HCT116 (cell line): Measurements from ENCODE around the gene PXK. TPM values are rescaled to one million over a fixed set of nuclear protein-coding genes. Genes with fewer than 3 reads are reported as not detected.

Source experiments
- ATAC-seq: fragments of 200-7000 bp; cut with Tn5 transposase; 2 replicates; pipeline ENCODE4 v1.9.1; 2020; ENCODE audit warnings: mild to moderate bottlenecking, moderate library complexity
- BruUV-seq: library from RNA; stranded (reverse); fragments of 400-500 nt; replicated peaks from 2 replicates; lab custom pipeline; 2021; lab: Mats Ljungman, UMichigan
- CTCF ChIA-PET: fragments of 300-600 bp; sonication (Branson Sonifier 250); formaldehyde crosslinking; loops from one replicate; lab custom pipeline; 2021; ENCODE audit warnings: antibody characterized with exemption; lab: Charles Lee
- POLR2A ChIA-PET: fragments of 300-600, 350-600 bp; sonication (Branson Sonifier 250); formaldehyde crosslinking; loops from one replicate; lab custom pipeline; 2021; ENCODE audit warnings: antibody characterized with exemption; lab: Charles Lee
- RAD21 ChIA-PET, 2 experiments: fragments of 300-600 bp; sonication (Branson Sonifier 250); formaldehyde crosslinking; loops; one replicate each; lab custom pipeline; 2023; ENCODE audit warnings: low total read pairs in 2 of 2; ENCODE audit not compliant: uncharacterized antibody in 2 of 2, unreplicated experiment in 2 of 2, low non-redundant PET in 1 of 2; lab: Charles Lee
- DNase-seq: peaks from one replicate; pipeline ENCODE4 v3.0.0-alpha.2; 2010; ENCODE audit warnings: low read depth, low spot score
- H2AFZ ChIP-seq: fragments of 200-600 bp; shearing (Covaris generic), sonication (generic); 2 replicates; pipeline ENCODE4 v1.6.1; 2017; ENCODE audit warnings: low read depth, mixed run types, mixed read lengths, antibody characterized with exemption, low read length; ENCODE audit not compliant: poor library complexity, severe bottlenecking
- H3K27ac ChIP-seq: 2 replicates; pipeline ENCODE4 v1.5.1; 2012; ENCODE audit warnings: low read depth, low read length
- H3K27me3 ChIP-seq: fragments of 200-600 bp; sonication (generic); 2 replicates; pipeline ENCODE4 v1.6.1; 2016; ENCODE audit warnings: mixed run types, low read length, mixed read lengths; ENCODE audit not compliant: insufficient read depth
- H3K36me3 ChIP-seq, 2 experiments: fragments of 200-500 bp in 1 of 2; fragments of 200-600 bp in 1 of 2; sonication (Bioruptor generic) in 1 of 2; sonication (generic) in 1 of 2; 2 replicates each; pipeline versions ENCODE4 v1.5.1 to v1.6.1; 2014 to 2016; ENCODE audit warnings: low read length in 2 of 2, inconsistent platforms in 1 of 2, mixed read lengths in 1 of 2, mixed run types in 1 of 2; ENCODE audit not compliant: insufficient read depth in 2 of 2, control insufficient read depth in 1 of 2
- H3K4me1 ChIP-seq, 2 experiments: fragments of 200-600 bp in 1 of 2; sonication (generic) in 1 of 2; 2 replicates each; pipeline versions ENCODE4 v1.5.1 to v1.6.1; 2012 to 2017; ENCODE audit warnings: low read length in 2 of 2, inconsistent platforms in 1 of 2, mild to moderate bottlenecking in 1 of 2, mixed read lengths in 1 of 2, mixed run types in 1 of 2, moderate library complexity in 1 of 2; ENCODE audit not compliant: insufficient read depth in 2 of 2, control insufficient read depth in 1 of 2
- H3K4me2 ChIP-seq: fragments of 200-600 bp; sonication (generic); 2 replicates; pipeline ENCODE4 v1.6.1; 2017; ENCODE audit warnings: mixed run types, low read length, mixed read lengths
- H3K4me3 ChIP-seq, 2 experiments: fragments of 200-600 bp in 1 of 2; sonication (generic) in 1 of 2; replicated peaks in 1 of 2; 2 replicates each; pipeline ENCODE4 v1.5.1; 2011 to 2016; ENCODE audit warnings: low read length in 2 of 2, control low read depth in 1 of 2, low read depth in 1 of 2, mild to moderate bottlenecking in 1 of 2, mixed read lengths in 1 of 2, mixed run types in 1 of 2
- H3K79me2 ChIP-seq: fragments of 200-600 bp; sonication (generic); 2 replicates; pipeline ENCODE4 v1.6.1; 2017; ENCODE audit warnings: mild to moderate bottlenecking, mixed run types, low read length, moderate library complexity, mixed read lengths; ENCODE audit not compliant: insufficient read depth
- H3K9ac ChIP-seq: fragments of 200-600 bp; sonication (generic); 2 replicates; pipeline ENCODE4 v1.6.1; 2016; ENCODE audit warnings: low read length, mixed read lengths
- H3K9me2 ChIP-seq: fragments of 200-600 bp; sonication (generic), shearing (Covaris generic); 2 replicates; pipeline ENCODE4 v1.6.1; 2017; ENCODE audit warnings: mixed run types, mild to moderate bottlenecking, moderate library complexity; ENCODE audit not compliant: insufficient read depth
- H3K9me3 ChIP-seq, 2 experiments: fragments of 200-500 bp in 1 of 2; fragments of 200-600 bp in 1 of 2; sonication (Bioruptor generic) in 1 of 2; sonication (generic) in 1 of 2; 2 replicates each; pipeline ENCODE4 v1.6.1; 2014 to 2017; ENCODE audit warnings: low read length in 2 of 2, mixed read lengths in 2 of 2, inconsistent platforms in 1 of 2, low read depth in 1 of 2, mild to moderate bottlenecking in 1 of 2, mixed run types in 1 of 2, moderate library complexity in 1 of 2; ENCODE audit not compliant: control insufficient read depth in 1 of 2, insufficient read depth in 1 of 2
- H4K20me1 ChIP-seq: fragments of 200-600 bp; sonication (generic), shearing (Covaris generic); 2 replicates; pipeline ENCODE4 v1.6.1; 2017; ENCODE audit warnings: mixed run types, mild to moderate bottlenecking, moderate library complexity; ENCODE audit not compliant: insufficient read depth
- CBX3 ChIP-seq: IDR thresholded peaks from 2 replicates; pipeline ENCODE4 v1.6.1; 2012; ENCODE audit warnings: low read depth
- CEBPB ChIP-seq: IDR thresholded peaks from 2 replicates; pipeline ENCODE4 v1.6.1; 2012; ENCODE audit warnings: low read depth
- EGR1 ChIP-seq: IDR thresholded peaks from 2 replicates; pipeline ENCODE4 v1.6.1; 2012; ENCODE audit warnings: low read depth
- ELF1 ChIP-seq: IDR thresholded peaks from 2 replicates; pipeline ENCODE4 v1.6.1; 2012; ENCODE audit warnings: low read depth, borderline replicate concordance
- EZH2 ChIP-seq: fragments of 200-600 bp; sonication (generic); IDR thresholded peaks from 2 replicates; pipeline ENCODE4 v1.6.1; 2017; ENCODE audit warnings: antibody characterized with exemption, mixed run types
- EZH2phosphoT487 ChIP-seq: fragments of 200-600 bp; IDR thresholded peaks from 2 replicates; pipeline ENCODE4 v1.6.1; 2018; ENCODE audit warnings: antibody characterized with exemption, borderline replicate concordance
- POLR2A ChIP-seq: IDR thresholded peaks from 2 replicates; pipeline ENCODE4 v1.7.0; 2011; ENCODE audit warnings: borderline replicate concordance; ENCODE audit not compliant: insufficient read depth, insufficient read length; ENCODE audit errors: extremely low read depth
- RAD21 ChIP-seq: IDR thresholded peaks from 2 replicates; pipeline ENCODE4 v1.6.1; 2012; ENCODE audit warnings: low read depth, mild to moderate bottlenecking
- SIN3A ChIP-seq: IDR thresholded peaks from 2 replicates; pipeline ENCODE4 v1.6.1; 2012; ENCODE audit warnings: low read depth
- SP1 ChIP-seq: IDR thresholded peaks from 2 replicates; pipeline ENCODE4 v1.6.1; 2012; ENCODE audit warnings: low read depth
- SRF ChIP-seq: IDR thresholded peaks from 2 replicates; pipeline ENCODE4 v1.6.1; 2012; ENCODE audit warnings: low read depth
- TCF7L2 ChIP-seq: IDR thresholded peaks from 2 replicates; pipeline ENCODE4 v1.7.0; 2011; ENCODE audit warnings: borderline replicate concordance, inconsistent platforms; ENCODE audit not compliant: insufficient read depth, insufficient read length; ENCODE audit errors: extremely low read depth
- YY1 ChIP-seq: IDR thresholded peaks from 2 replicates; pipeline ENCODE4 v1.6.1; 2011; ENCODE audit warnings: low read length, low read depth, moderate library complexity, mild to moderate bottlenecking; ENCODE audit not compliant: insufficient replicate concordance; ENCODE audit errors: extremely low read depth
- intact Hi-C: fragments of 100-400 bp; cut with micrococcal nuclease; formaldehyde crosslinking; loops from 2 replicates; pipeline ENCODE4 v1.10.0; 2022
- total RNA-seq: library from RNA; stranded (reverse); gene quantifications from one replicate; pipeline ENCODE4 v1.2.1, GENCODE V29; 2021; ENCODE audit not compliant: unreplicated experiment
- TF ChIP-seq, protein P1 (sequence below): IDR thresholded peaks from 2 replicates; pipeline ENCODE4 v1.6.1; 2012
- TF ChIP-seq, protein P2 (sequence below), 3 experiments: fragments of 200-600 bp in 1 of 3; sonication (generic) in 1 of 3; IDR thresholded peaks in 2 of 3; conservative IDR thresholded peaks in 1 of 3; 2 replicates each; pipeline ENCODE4 v1.5.1; 2012 to 2017; ENCODE audit warnings: low read depth in 2 of 3, low read length in 2 of 3, antibody characterized with exemption in 1 of 3, borderline replicate concordance in 1 of 3, control low read depth in 1 of 3, mild to moderate bottlenecking in 1 of 3, mixed read lengths in 1 of 3, mixed run types in 1 of 3, moderate library complexity in 1 of 3; ENCODE audit not compliant: insufficient read depth in 1 of 3
- TF ChIP-seq, protein P3 (sequence below): IDR thresholded peaks from 2 replicates; pipeline ENCODE4 v1.6.1; 2012; ENCODE audit warnings: low read depth
- TF ChIP-seq, protein P4 (sequence below): IDR thresholded peaks from 2 replicates; pipeline ENCODE4 v1.6.1; 2012

Gene PXK
- total RNA-seq, 1 experiment from 2014 or later, result 10.2 TPM

DNA sequence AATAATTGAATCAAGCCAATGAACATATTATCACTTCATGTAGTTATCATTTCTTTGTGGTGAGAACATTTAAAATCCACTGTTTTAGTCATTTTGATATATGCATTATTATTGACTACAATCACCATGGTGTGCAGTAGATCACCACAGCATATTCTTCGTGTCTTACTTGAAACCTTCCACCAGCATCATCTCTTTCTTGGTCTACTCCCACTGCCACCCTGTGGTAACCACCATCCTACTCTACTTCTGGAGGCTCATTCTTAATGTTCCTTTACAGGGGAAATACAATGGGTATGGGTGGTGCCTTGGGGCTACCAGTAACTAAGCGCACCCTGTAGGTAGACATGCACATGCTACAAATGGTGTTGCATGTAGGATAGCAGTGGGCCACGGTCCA is 25.4 kb downstream of the PXK start:
- H3K4me3 ChIP-seq, result no peak overlapping the region
- ChIA-PET CTCF (no interaction called here), RAD21 (no interaction called here), POLR2A (no interaction called here)
- H3K27me3 ChIP-seq, result no peaks in the 10 kb centered on the region
- no peak for DNase-seq
- no peaks in the 10 kb centered on the region for H3K79me2 ChIP-seq
- no TSS peak for BruUV-seq
- peak; percentile 27; the same call in 1 of the 2 replicates for ATAC-seq
- TF ChIP-seq CEBPB (no peak), EZH2 (no peak), YY1 (no peak), TCF7L2 (no peak), EGR1 (no peak), ELF1 (no peak), SP1 (no peak), EZH2phosphoT487 (no peak), POLR2A (no peak), SIN3A (no peak), SRF (no peak), RAD21 (no peak), CBX3 (no peak)
- TF ChIP-seq, protein P1, sequence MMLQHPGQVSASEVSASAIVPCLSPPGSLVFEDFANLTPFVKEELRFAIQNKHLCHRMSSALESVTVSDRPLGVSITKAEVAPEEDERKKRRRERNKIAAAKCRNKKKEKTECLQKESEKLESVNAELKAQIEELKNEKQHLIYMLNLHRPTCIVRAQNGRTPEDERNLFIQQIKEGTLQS, result no peak
- TF ChIP-seq, protein P2, sequence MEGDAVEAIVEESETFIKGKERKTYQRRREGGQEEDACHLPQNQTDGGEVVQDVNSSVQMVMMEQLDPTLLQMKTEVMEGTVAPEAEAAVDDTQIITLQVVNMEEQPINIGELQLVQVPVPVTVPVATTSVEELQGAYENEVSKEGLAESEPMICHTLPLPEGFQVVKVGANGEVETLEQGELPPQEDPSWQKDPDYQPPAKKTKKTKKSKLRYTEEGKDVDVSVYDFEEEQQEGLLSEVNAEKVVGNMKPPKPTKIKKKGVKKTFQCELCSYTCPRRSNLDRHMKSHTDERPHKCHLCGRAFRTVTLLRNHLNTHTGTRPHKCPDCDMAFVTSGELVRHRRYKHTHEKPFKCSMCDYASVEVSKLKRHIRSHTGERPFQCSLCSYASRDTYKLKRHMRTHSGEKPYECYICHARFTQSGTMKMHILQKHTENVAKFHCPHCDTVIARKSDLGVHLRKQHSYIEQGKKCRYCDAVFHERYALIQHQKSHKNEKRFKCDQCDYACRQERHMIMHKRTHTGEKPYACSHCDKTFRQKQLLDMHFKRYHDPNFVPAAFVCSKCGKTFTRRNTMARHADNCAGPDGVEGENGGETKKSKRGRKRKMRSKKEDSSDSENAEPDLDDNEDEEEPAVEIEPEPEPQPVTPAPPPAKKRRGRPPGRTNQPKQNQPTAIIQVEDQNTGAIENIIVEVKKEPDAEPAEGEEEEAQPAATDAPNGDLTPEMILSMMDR (IDR thresholded peaks at IDR 0.05 in 2 of 3, conservative IDR thresholded peaks at IDR 0.05 in 1 of 3; ENCODE audit: borderline replicate concordance in 1 of 3, insufficient read depth in 1 of 3, low read depth in 2 of 3, low read length in 2 of 3), result no peak
- TF ChIP-seq, protein P3, sequence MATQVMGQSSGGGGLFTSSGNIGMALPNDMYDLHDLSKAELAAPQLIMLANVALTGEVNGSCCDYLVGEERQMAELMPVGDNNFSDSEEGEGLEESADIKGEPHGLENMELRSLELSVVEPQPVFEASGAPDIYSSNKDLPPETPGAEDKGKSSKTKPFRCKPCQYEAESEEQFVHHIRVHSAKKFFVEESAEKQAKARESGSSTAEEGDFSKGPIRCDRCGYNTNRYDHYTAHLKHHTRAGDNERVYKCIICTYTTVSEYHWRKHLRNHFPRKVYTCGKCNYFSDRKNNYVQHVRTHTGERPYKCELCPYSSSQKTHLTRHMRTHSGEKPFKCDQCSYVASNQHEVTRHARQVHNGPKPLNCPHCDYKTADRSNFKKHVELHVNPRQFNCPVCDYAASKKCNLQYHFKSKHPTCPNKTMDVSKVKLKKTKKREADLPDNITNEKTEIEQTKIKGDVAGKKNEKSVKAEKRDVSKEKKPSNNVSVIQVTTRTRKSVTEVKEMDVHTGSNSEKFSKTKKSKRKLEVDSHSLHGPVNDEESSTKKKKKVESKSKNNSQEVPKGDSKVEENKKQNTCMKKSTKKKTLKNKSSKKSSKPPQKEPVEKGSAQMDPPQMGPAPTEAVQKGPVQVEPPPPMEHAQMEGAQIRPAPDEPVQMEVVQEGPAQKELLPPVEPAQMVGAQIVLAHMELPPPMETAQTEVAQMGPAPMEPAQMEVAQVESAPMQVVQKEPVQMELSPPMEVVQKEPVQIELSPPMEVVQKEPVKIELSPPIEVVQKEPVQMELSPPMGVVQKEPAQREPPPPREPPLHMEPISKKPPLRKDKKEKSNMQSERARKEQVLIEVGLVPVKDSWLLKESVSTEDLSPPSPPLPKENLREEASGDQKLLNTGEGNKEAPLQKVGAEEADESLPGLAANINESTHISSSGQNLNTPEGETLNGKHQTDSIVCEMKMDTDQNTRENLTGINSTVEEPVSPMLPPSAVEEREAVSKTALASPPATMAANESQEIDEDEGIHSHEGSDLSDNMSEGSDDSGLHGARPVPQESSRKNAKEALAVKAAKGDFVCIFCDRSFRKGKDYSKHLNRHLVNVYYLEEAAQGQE, result no peak
- TF ChIP-seq, protein P4, sequence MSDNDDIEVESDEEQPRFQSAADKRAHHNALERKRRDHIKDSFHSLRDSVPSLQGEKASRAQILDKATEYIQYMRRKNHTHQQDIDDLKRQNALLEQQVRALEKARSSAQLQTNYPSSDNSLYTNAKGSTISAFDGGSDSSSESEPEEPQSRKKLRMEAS, result no peak
- H4K20me1 ChIP-seq, result no peaks in the 10 kb centered on the region
- H3K36me3 ChIP-seq, result no peaks in the 10 kb centered on the region
- no peaks in the 10 kb centered on the region for H3K4me1 ChIP-seq
- intact Hi-C loops, result no loop called here
- H3K9me2 ChIP-seq, result no peaks in the 10 kb centered on the region
- H2AFZ ChIP-seq, result no peak overlapping the region
- no peaks in the 10 kb centered on the region for H3K9me3 ChIP-seq
- no peak overlapping the region for H3K9ac ChIP-seq
- H3K27ac ChIP-seq, result no peak overlapping the region
- H3K4me2 ChIP-seq, result no peak overlapping the region
